Measurements from ENCODE around the gene CALM3.
A peak's percentile ranks its signal among the peaks of the same experiment; 100 is the strongest.
"Not testable (repeated sequence)": the region's sequence is repeated elsewhere in the genome, so short reads cannot be mapped to it uniquely, and the experiment has no call there.

Gene CALM3

GRCh38 chr19:46615966-46616365 is 14.8 kb downstream of the CALM3 start:
- no peak for DNase-seq (ENCODE audit: low read depth)

- DNase-seq (ENCODE audit: low read depth), result no peak
These were observed 15.6 kb downstream of the CALM3 start for GRCh38 chr19:46616631-46617322.

DNA sequence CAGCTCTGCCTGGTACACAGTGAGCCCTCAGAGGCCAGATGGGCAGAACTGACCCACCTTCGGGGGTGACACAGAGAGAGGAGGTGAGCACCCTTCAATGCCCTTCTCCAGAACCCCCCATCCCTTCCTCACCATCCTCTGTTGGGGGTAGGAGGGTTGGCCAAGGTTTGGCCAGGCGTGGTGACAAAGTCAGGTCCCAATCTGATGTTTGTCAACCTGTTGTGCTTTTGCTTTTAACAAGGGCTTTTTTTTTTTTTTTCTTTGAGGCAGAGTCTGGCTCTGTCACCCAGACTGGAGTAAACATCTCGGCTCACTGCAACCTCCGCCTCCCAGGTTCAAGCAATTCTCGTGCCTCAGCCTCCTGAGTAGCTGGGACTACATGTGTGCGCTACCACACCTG is 16.5 kb downstream of the CALM3 start:
- DNase-seq (ENCODE audit: low read depth), result no peak

DNA sequence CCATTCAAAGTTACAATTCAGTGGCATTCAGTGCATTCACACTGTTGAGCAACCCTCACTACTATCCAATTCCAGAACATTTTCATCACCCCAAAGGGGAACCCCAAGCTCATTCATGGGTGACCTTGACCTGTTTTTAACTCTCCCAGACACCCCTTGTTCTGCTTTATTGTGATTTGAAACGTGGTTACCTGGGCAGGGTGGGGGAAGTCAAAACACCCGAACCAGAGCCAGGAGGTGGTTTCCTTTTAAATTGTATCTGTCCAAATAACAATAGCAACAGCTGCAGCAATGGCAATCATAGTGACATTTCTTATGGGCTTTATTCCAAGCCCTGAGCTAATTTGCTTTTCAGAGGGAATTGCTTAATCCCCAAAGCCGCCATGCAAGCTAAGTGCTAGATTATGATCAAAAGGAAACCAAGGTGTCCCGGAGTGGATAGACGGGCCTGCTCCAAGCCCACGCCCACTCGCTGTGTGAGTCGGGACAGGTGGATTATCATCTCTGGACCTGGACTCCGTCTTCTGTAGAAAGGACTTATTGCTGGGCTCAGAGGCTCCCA is 17.6 kb downstream of the CALM3 start:
- DNase-seq (ENCODE audit: low read depth), result no peak

- no peak for DNase-seq (ENCODE audit: low read depth)
These were observed 19.1 kb downstream of the CALM3 start for GRCh38 chr19:46620267-46620666.

DNA sequence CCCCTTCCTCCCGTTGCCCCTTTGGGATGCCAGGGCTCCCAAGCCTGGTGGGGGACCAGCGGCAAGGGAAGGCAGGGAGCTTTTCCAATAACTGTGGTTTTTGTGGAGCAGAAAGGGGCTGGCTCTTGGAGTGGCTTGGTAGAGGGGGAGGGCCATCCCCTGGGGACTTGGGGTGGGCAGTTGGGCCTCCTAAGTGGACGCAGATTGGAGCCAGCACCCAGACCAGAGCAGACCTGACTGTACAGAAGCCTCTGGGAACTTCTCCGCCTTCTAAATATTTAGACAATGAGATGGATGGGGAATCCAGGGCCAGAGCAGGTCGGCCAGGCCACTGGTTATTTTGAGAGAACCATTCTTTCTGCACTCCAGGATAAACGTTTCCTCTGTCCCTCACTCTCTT is 19.6 kb downstream of the CALM3 start:
- no peak for DNase-seq (ENCODE audit: low read depth)

DNA sequence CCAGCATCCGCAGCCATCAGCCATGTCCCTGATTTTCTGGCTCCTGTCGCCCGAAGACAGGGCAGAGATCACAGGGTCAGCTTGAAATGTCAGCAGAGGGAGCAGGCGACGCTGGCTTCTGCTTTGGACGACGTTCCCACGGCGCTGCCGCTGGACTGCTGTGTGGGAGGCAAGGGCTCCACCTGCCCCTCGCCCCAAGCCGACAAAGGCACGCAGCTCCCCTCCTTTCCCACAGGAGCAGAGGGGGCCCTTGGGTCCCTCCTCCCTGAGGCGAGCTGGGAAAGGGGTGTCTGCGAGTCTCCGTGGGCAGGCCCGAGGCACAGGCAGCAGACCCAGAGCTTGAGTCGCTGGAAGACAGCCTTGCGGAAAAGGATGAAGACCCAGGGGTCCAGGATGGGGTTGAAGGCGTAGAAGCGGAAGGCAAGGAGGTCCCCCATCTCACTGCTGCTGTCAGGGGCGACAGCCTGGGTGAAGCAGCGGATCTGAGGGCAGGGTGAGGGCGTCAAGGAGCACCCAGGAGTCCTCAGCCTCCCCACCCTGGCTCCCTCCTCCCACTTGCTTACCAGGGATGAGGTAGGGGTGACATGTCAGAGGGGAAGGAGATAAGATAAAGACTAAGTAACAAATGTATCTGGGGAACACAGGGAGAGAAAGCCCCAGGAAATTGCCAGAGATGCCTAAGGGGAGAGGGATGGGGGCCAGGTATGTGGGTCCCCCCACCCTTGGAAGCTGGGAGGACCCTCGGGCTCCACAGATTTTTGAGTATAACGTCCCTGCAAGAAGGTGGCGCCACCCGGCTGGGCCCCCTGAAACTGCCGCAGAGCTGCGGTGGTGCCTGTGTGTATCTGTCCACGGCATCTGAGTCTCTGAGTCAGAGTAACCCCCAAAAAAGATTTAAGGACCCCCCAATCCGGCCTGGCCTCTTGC is 20.3 kb downstream of the CALM3 start:
- DNase-seq (ENCODE audit: low read depth), result no peak

DNA sequence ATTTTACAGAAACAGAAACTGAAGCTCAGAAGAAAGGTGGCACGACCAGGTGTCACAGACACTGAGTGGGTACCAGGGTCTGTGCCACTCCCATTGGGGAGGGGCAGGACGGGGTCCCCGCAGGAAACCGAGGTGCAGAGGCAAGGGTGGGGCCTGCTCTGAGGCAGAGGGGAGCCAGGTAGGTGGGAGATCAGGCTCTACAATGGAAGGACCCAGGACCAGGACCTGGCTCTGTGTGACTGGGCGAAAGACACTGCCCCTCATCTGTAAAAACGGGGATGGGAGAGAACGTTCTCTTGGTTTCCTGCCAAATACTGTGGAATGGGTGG is 21.0 kb downstream of the CALM3 start:
- no peak for DNase-seq (ENCODE audit: low read depth)

- DNase-seq (ENCODE audit: low read depth), result no peak
These were observed 22.9 kb downstream of the CALM3 start for GRCh38 chr19:46623915-46624502.

DNA sequence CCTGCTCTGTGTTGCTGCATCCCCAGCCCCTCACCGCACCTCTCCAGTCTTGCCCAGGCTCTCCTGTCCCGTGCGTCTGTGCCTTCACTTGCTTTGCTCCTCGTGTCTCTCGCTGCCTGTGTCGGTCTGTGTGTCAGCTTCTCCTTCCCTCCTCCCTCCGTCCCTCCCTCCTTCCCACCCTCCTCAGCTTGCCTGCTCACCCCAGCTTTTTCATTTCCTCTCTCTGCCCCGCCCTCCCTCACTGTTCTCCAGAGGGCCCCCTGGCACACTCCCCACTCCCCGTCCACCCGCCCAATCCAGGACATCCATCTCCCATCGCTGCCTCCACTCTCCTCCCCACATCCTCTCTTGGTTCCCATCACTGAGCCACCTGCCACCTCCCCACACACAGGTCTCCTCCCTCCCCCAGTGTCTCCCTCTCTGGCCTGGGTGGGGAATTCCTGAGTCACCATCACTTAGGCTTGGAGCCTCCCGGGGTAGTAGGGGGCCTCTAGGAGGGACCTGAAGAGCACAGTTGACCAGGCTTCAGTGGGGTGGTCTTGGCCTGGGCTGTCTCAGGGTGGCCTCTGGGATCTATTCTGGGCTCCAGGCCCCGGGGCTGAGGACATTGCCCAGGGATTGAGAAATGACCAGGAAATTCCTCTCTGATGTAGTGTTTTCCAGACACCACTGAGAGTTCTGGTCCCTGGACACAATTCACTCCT is 24.0 kb downstream of the CALM3 start, which contains the start of gene PTGIR:
PTGIR (minus strand) TSS at position 132 of the 704 bp plus-strand sequence. CDS start 864 bp downstream, outside the sequence.
- DNase-seq (ENCODE audit: low read depth), result no peak

- DNase-seq (ENCODE audit: low read depth), result no peak
These were observed 24.6 kb downstream of the CALM3 start for GRCh38 chr19:46625731-46626130.

GRCh38 chr19:46626446-46626845 is 25.3 kb downstream of the CALM3 start:
- no peak for DNase-seq (ENCODE audit: low read depth)

DNA sequence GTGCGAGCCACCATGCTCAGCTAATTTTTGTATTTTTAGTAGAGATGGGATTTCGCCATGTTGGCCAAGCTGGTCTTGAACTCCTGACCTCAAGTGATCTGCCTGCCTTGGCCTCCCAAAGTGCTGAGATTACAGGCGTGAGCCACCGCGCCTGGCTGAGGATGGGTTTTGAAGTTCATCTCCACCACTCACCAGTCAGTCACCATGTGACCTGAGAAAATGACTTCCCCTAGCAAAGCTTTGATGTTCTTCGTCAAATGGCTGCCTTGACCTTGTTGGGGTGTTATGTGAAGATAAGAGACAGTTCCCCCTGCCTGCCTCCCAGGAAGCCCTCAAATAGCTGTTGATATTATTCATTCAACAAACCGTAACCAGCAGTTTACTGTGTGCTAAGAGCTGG is 27.8 kb downstream of the CALM3 start:
- not testable (repeated sequence) for DNase-seq (ENCODE audit: low read depth)

GRCh38 chr19:46629546-46630025 is 28.5 kb downstream of the CALM3 start:
- DNase-seq (ENCODE audit: low read depth), result no peak

GRCh38 chr19:46630586-46631205 is 29.6 kb downstream of the CALM3 start:
- DNase-seq (ENCODE audit: low read depth), result no peak

- no peak for DNase-seq (ENCODE audit: low read depth)
These were observed 30.4 kb downstream of the CALM3 start for GRCh38 chr19:46631481-46631880.

- no peak for DNase-seq (ENCODE audit: low read depth)
These were observed 32.0 kb downstream of the CALM3 start for GRCh38 chr19:46633130-46633529.

DNA sequence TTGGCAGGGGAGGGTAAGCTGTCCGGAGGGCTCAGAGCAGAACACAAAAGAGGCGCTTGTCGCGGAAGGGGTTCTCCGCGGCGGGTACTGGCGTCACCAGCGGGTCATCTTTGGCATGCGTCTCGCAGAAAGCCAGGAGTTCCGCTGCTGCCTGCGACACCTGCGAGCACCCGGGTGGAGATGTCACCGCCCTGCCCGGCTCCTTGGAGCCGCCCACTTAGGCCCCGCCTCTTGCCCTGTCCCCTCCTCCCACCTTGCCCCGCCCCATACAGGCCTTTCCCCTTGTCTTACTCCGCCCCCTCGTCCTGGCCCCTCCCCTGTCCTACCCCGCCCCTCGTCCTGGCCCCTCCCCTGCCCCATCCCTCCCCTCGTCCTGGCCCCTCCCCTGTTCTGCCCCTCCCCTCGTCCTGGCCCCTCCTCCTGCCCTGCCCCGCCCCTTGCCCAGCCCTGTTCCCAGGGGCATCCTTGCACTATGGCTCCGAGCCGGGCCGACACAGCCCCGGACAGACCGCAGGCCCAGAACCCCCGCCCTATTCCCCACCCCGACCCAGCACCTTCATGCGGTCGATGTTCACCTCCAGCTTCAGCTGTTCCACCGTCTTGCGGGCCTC is 33.0 kb downstream of the CALM3 start:
- peak; percentile 92 for DNase-seq (ENCODE audit: low read depth)

GRCh38 chr19:46634656-46635218 is 33.6 kb downstream of the CALM3 start:
- no peak for DNase-seq (ENCODE audit: low read depth)

- no peak for DNase-seq (ENCODE audit: low read depth)
These were observed 35.0 kb downstream of the CALM3 start, which contains the start of gene GNG8 for GRCh38 chr19:46635920-46636761. TSS of gene GNG8 (minus strand) at chr19:46636202. CDS start at chr19:46634682, 1,520 bp downstream.
